CD4-positive, alpha-beta T cell treated with Interleukin-10 for 1 hour (primary cell): Measurements from ENCODE around the gene LRCH1.
"Not testable (repeated sequence)": the region's sequence is repeated elsewhere in the genome, so short reads cannot be mapped to it uniquely, and the experiment has no call there.

Experiments
- DNase-seq: peaks from one replicate; pipeline ENCODE4 v3.0.0-alpha.2; 2020

The LRCH1 gene

GRCh38 chr13:46761174-46761573, 208.2 kb downstream of the LRCH1 start:
- DNase-seq: no peak

GRCh38 chr13:46761866-46762265, 208.9 kb downstream of the LRCH1 start:
- no peak for DNase-seq

GRCh38 chr13:46769925-46770324, 217.0 kb downstream of the LRCH1 start:
- not testable (repeated sequence) for DNase-seq

GRCh38 chr13:46771693-46772092, 218.7 kb downstream of the LRCH1 start:
- DNase-seq: no peak

- no peak for DNase-seq
These were observed 220.6 kb downstream of the LRCH1 start for GRCh38 chr13:46773541-46773940.

- DNase-seq: no peak
These were observed 222.6 kb downstream of the LRCH1 start for GRCh38 chr13:46775385-46776107.

GRCh38 chr13:46778095-46778494, 225.1 kb downstream of the LRCH1 start:
- DNase-seq: no peak

- DNase-seq: no peak
These were observed 225.9 kb downstream of the LRCH1 start for GRCh38 chr13:46778890-46779289.

GRCh38 chr13:46782066-46782465, 229.1 kb downstream of the LRCH1 start:
- no peak for DNase-seq

- DNase-seq: no peak
These were observed 229.7 kb downstream of the LRCH1 start for GRCh38 chr13:46782691-46783090.

GRCh38 chr13:46783504-46783903, 230.5 kb downstream of the LRCH1 start:
- no peak for DNase-seq

- no peak for DNase-seq
These were observed 242.4 kb downstream of the LRCH1 start for GRCh38 chr13:46795321-46795720.

- peak; percentile 4 for DNase-seq
These were observed 243.2 kb downstream of the LRCH1 start for GRCh38 chr13:46796129-46796514.

GRCh38 chr13:46796515-46797474, 243.8 kb downstream of the LRCH1 start, which contains the start of gene ESD:
Gene ESD, minus strand, starts transcription at chr13:46797161. Its CDS starts 5,748 bp downstream, at chr13:46791413.
- peak; percentile 89 for DNase-seq

- DNase-seq: no peak
These were observed 244.7 kb downstream of the LRCH1 start for GRCh38 chr13:46797501-46798237.

GRCh38 chr13:46799139-46799538, 246.2 kb downstream of the LRCH1 start:
- no peak for DNase-seq

GRCh38 chr13:46801858-46802257, 248.9 kb downstream of the LRCH1 start:
- no peak for DNase-seq
